Glutamatergic neuron (in vitro differentiated cells): Measurements from ENCODE around the gene ADGRG7. TPM values are rescaled to one million over a fixed set of nuclear protein-coding genes. Genes with fewer than 3 reads are reported as not detected.

Experiments used
- DNase-seq: peaks from one replicate; pipeline ENCODE4 v3.0.0; 2022
- H3K27ac Mint-ChIP-seq: one replicate; pipeline ENCODE4 v1.8.0; 2020; ENCODE audit warnings: mild to moderate bottlenecking, mixed read lengths, inconsistent platforms; ENCODE audit not compliant: unreplicated experiment
- H3K27me3 Mint-ChIP-seq: one replicate; pipeline ENCODE4 v1.8.0; 2020; ENCODE audit warnings: mild to moderate bottlenecking, moderate library complexity, mixed read lengths, inconsistent platforms; ENCODE audit not compliant: unreplicated experiment
- H3K36me3 Mint-ChIP-seq: one replicate; pipeline ENCODE4 v1.8.0; 2020; ENCODE audit warnings: mild to moderate bottlenecking, mixed read lengths, inconsistent platforms; ENCODE audit not compliant: unreplicated experiment
- H3K4me1 Mint-ChIP-seq: one replicate; pipeline ENCODE4 v1.8.0; 2020; ENCODE audit warnings: mild to moderate bottlenecking, low read depth, mixed read lengths, inconsistent platforms; ENCODE audit not compliant: unreplicated experiment
- H3K4me3 Mint-ChIP-seq: one replicate; pipeline ENCODE4 v1.8.0; 2020; ENCODE audit warnings: mild to moderate bottlenecking, mixed read lengths, inconsistent platforms; ENCODE audit not compliant: unreplicated experiment
- H3K9me3 Mint-ChIP-seq: one replicate; pipeline ENCODE4 v1.8.0; 2020; ENCODE audit warnings: mild to moderate bottlenecking, moderate library complexity, mixed read lengths, inconsistent platforms; ENCODE audit not compliant: unreplicated experiment
- total RNA-seq: library from RNA; stranded (reverse); fragmentation: NEBNext Ultra II Directional; extraction: Animal tissue kit (Norgen Biotek cat#: 25700); gene quantifications from one replicate; pipeline ENCODE4 v1.2.1, GENCODE V29; 2021; ENCODE audit not compliant: unreplicated experiment
- TF ChIP-seq, protein P1 (sequence below): fragments of 200-600 bp; sonication (generic); IDR thresholded peaks from one replicate; pipeline ENCODE4 v1.5.0; 2021; ENCODE audit not compliant: partially characterized antibody, unreplicated experiment

Gene ADGRG7
- total RNA-seq, 1 donor from 2014 or later, result not detected

DNA sequence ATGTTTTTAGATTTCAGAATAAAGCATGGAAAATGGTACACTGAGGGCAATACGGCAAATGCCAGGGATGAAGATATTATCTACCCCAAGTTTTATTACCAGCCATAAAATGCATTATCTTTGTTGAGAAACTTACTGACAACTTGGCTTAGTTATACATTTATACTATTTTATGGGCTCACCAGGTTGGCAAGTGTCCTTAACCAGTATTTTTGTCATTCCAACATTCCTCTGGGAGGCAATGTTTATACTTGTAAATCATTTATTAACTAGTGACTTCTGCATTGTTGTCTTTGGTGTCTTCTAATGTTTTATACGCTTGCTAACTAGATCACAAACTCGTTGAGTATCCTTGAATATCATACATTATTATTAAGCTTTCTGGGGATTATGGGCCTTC, 18.0 kb upstream of the ADGRG7 start:
- TF ChIP-seq, protein P1, sequence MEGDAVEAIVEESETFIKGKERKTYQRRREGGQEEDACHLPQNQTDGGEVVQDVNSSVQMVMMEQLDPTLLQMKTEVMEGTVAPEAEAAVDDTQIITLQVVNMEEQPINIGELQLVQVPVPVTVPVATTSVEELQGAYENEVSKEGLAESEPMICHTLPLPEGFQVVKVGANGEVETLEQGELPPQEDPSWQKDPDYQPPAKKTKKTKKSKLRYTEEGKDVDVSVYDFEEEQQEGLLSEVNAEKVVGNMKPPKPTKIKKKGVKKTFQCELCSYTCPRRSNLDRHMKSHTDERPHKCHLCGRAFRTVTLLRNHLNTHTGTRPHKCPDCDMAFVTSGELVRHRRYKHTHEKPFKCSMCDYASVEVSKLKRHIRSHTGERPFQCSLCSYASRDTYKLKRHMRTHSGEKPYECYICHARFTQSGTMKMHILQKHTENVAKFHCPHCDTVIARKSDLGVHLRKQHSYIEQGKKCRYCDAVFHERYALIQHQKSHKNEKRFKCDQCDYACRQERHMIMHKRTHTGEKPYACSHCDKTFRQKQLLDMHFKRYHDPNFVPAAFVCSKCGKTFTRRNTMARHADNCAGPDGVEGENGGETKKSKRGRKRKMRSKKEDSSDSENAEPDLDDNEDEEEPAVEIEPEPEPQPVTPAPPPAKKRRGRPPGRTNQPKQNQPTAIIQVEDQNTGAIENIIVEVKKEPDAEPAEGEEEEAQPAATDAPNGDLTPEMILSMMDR, result no peak
- Mint-ChIP-seq H3K4me3 (no peak overlapping the region), H3K27ac (no peak overlapping the region), H3K27me3 (peaks cover 3% of the 10 kb centered on the region), H3K36me3 (no peaks in the 10 kb centered on the region), H3K4me1 (no peaks in the 10 kb centered on the region), H3K9me3 (peaks cover 2% of the 10 kb centered on the region)
- DNase-seq, result no peak

DNA sequence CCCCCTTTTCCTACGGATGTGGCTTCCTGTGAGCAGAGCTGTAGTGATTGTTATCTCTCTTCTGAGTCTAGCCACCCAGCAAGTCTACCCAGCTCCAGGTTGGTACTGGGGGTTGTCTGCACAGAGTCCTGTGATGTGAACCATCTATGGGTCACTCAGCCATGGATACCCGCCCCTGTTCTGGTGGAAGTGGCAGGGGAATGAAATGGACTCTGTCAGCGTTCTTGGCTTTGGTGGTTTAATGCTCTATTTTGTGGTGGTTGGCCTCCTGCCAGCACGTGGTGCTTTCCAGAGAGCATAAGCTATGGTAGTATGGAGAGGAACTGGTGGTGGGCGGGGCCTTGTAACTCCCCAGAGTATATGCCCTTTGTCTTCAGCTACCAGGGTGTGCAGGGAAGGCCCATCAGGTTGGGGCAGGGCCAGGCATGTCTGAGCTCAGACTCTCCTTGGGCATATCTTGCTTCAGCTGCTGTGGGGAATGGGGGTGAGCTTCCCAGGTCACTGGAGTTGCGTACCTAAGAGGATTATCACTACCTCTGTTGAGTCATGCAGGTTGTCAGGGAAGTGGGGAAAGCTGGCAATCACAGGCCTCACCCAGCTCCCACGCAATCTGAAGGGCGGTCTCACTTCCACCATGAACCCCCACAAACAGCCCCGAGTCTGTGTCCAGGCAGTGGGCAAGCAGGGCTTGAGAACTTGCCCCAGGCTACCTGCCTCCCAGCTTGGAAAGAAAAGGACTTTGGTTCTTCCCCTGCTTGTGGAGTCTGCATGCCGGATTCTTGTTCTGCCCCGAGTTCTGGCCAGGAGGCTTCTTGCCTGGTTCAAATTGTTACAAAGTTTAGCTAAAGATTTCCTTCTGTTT, 9.0 kb upstream of the ADGRG7 start:
- no peak overlapping the region for H3K27ac Mint-ChIP-seq
- DNase-seq, result no peak
- TF ChIP-seq, protein P1, result no peak

DNA sequence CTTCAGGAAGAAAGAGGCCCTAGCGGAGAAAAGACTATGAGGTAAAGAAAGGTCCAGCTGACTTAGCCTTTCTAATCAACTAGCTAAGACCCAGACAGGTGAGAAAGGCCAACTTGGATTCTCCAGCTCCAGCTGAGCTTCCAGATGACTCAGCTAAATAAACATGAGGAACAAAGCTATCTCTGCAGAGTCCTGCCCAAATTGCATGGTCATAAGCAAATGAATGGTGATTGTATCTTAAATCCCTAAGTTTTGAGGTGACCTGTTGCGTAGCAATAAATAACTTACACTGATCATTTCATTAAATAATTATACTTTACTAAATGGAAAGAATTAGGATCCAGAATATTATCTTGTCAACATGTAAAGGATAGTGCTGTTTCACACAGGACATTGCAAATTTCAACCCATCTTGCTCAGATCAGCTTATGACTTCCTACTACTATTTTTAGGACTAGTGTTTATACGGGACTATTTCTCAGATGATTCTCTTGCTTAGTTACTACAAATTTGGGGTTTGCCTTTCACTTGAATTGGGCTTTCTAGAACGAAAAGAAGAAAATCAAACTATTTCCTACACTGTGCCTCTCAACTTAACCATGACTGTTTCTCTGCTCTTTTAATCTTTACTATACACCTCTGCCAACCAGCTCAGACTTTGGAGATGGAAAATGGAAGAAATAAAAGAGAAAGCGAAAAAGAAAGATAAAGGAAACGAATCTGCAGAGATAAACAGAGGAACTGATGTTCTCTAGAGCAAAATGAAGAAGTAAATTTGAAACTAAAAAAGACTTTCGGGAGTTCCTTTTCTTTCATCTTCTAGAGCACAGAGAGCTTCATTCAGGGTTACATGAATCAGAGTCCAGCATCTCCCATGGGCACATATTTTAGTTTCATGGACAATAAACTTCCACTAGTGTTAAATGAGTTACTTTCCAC, 6.6 kb upstream of the ADGRG7 start:
- no peaks in the 10 kb centered on the region for H3K4me1 Mint-ChIP-seq
- DNase-seq, result no peak
- H3K36me3 Mint-ChIP-seq, result no peaks in the 10 kb centered on the region
- no peaks in the 10 kb centered on the region for H3K27me3 Mint-ChIP-seq
- H3K4me3 Mint-ChIP-seq, result no peak overlapping the region
- no peaks in the 10 kb centered on the region for H3K9me3 Mint-ChIP-seq
- H3K27ac Mint-ChIP-seq, result no peak overlapping the region
- TF ChIP-seq, protein P1, result no peak

More for the DNA sequence above, 9.0 kb upstream of the ADGRG7 start:
- Mint-ChIP-seq H3K36me3 (no peaks in the 10 kb centered on the region), H3K27me3 (no peaks in the 10 kb centered on the region), H3K9me3 (no peaks in the 10 kb centered on the region), H3K4me1 (no peaks in the 10 kb centered on the region), H3K4me3 (no peak overlapping the region)

DNA sequence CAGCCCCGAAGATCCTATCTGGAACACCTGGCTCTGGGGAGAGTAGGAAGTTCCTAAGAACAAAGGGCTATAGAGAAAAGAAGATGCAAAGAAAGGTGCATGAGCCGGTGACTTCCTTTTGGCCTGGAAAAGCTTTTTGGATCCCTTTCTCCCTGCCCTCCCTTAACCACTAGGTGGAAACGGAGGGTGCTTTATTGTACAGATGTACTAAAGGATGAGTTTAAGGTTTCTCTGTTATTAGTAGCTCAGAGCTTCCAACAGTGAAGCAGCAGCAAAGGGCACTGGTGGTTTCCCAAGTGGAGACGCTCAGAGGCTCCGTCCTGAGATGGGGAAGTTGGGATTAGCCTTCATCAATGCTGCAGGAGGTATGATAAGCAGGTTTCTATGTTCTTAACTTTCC, 5.9 kb upstream of the ADGRG7 start:
- no peak for DNase-seq
- Mint-ChIP-seq H3K36me3 (no peaks in the 10 kb centered on the region), H3K27me3 (no peaks in the 10 kb centered on the region), H3K27ac (no peak overlapping the region), H3K9me3 (peaks cover 2% of the 10 kb centered on the region), H3K4me3 (no peak overlapping the region), H3K4me1 (no peaks in the 10 kb centered on the region)
- TF ChIP-seq, protein P1, result no peak
